K562 (cell line): ENCODE measurements around the gene GALNT15. TPM values are rescaled to one million over a fixed set of nuclear protein-coding genes. Genes with fewer than 3 reads are reported as not detected.

ENCODE experiments used
- CBX5 ChIP-seq: IDR thresholded peaks from 2 replicates; pipeline ENCODE4 v1.6.1; 2014; ENCODE audit warnings: low read depth, borderline replicate concordance
- ELF1 ChIP-seq: fragments of 200-800 bp; sonication (Bioruptor generic); IDR thresholded peaks from 2 replicates; pipeline ENCODE4 v1.6.1; 2016; ENCODE audit warnings: missing genetic modification characterization, missing compliant biosample characterization
- EP400 ChIP-seq: fragments of 450-650 bp; IDR thresholded peaks from 2 replicates; pipeline ENCODE4 v1.6.1; 2017; ENCODE audit warnings: antibody characterized with exemption, mild to moderate bottlenecking, moderate library complexity
- FOXK2 ChIP-seq, 2 experiments: fragments of 450-650 bp; IDR thresholded peaks in 1 of 2; conservative IDR thresholded peaks in 1 of 2; 2 replicates each; pipeline ENCODE4 v1.6.1; 2016; ENCODE audit warnings: low read depth in 2 of 2, mild to moderate bottlenecking in 1 of 2
- FOXP1 ChIP-seq: sonication (generic); formaldehyde crosslinking; IDR thresholded peaks from 2 replicates; pipeline ENCODE4 v1.8.0; 2022; ENCODE audit warnings: mild to moderate bottlenecking, missing genetic modification reagents
- GABPB1 ChIP-seq: sonication (generic); formaldehyde crosslinking; IDR thresholded peaks from 2 replicates; pipeline ENCODE4 v1.8.0; 2022; ENCODE audit warnings: mild to moderate bottlenecking, missing genetic modification reagents
- NR4A1 ChIP-seq, 2 experiments: fragments of 250-450 bp in 1 of 2; fragments of 450-650 bp in 1 of 2; sonication (Bioruptor Pico) in 1 of 2; IDR thresholded peaks; 2 replicates each; pipeline versions ENCODE4 v1.4.0 to v1.6.1; 2016 to 2020; ENCODE audit warnings: mild to moderate bottlenecking in 2 of 2, missing compliant biosample characterization in 1 of 2, missing genetic modification characterization in 1 of 2, moderate library complexity in 1 of 2
- POLR2G ChIP-seq: fragments of 200-400 bp; formaldehyde crosslinking; IDR thresholded peaks from 2 replicates; pipeline ENCODE4 v1.6.1; 2017; ENCODE audit warnings: low read depth, mild to moderate bottlenecking, antibody characterized with exemption, low read length, moderate library complexity
- YBX1 ChIP-seq: fragments of 450-650 bp; IDR thresholded peaks from 2 replicates; pipeline ENCODE4 v1.7.1; 2016; ENCODE audit warnings: mild to moderate bottlenecking
- ZBTB9 ChIP-seq: fragments of 450-650 bp; formaldehyde crosslinking; IDR thresholded peaks from 2 replicates; pipeline ENCODE4 v1.4.0; 2020; ENCODE audit warnings: mild to moderate bottlenecking, moderate library complexity
- ZFP30 ChIP-seq: fragments of 250-450 bp; sonication (Bioruptor Pico); IDR thresholded peaks from 2 replicates; pipeline ENCODE4 v1.8.0; 2022; ENCODE audit warnings: moderate library complexity, mild to moderate bottlenecking, inconsistent platforms, borderline replicate concordance
- ZFP91 ChIP-seq: sonication (generic); formaldehyde crosslinking; IDR thresholded peaks from 2 replicates; pipeline ENCODE4 v1.8.0; 2022; ENCODE audit warnings: mild to moderate bottlenecking, missing genetic modification reagents
- ZNF217 ChIP-seq: sonication (generic); formaldehyde crosslinking; IDR thresholded peaks from 2 replicates; pipeline ENCODE4 v1.8.0; 2022; ENCODE audit warnings: mild to moderate bottlenecking, missing genetic modification reagents
- ZNF24 ChIP-seq: fragments of 450-650 bp; IDR thresholded peaks from 2 replicates; pipeline ENCODE4 v1.6.1; 2016
- ZNF431 ChIP-seq: sonication (generic); formaldehyde crosslinking; IDR thresholded peaks from 2 replicates; pipeline ENCODE4 v1.8.0; 2022; ENCODE audit warnings: mild to moderate bottlenecking, missing genetic modification reagents
- polyA plus RNA-seq, 8 experiments: library from polyadenylated mRNA; depleted of rRNA in 4 of 8; stranded (reverse) in 5 of 8; unstranded in 3 of 8; fragments of >200 nt; fragmentation: Nextera tagmentation in 2 of 8; fragmentation: Illumina TruSeq in 1 of 8; extraction: Ambion mirVana in 2 of 8; extraction: Trizol in 1 of 8; gene quantifications; 2 replicates each; pipeline versions ENCODE4 v1.2.1 to v1.2.3, GENCODE V29; 2011 to 2014; ENCODE audit warnings: inconsistent platforms in 1 of 8, missing spikeins in 1 of 8
- total RNA-seq, 7 experiments: library from RNA; depleted of rRNA in 6 of 7; stranded (reverse); fragments of >200 nt in 6 of 7; fragmentation: Illumina TruSeq in 2 of 7; extraction: Trizol in 2 of 7; gene quantifications; 2 replicates each; pipeline versions ENCODE4 v1.2.1 to v1.2.3, GENCODE V29; 2011 to 2021; ENCODE audit warnings: low replicate concordance in 1 of 7
- TF ChIP-seq, protein P1 (sequence below): fragments of 450-650 bp; conservative IDR thresholded peaks from 2 replicates; pipeline ENCODE4 v1.6.1; 2016; ENCODE audit warnings: missing genetic modification characterization, low read depth, mild to moderate bottlenecking, missing compliant biosample characterization, moderate library complexity
- TF ChIP-seq, protein P2 (sequence below), 2 experiments: fragments of 250-450 bp in 1 of 2; fragments of 450-650 bp in 1 of 2; sonication (Bioruptor Pico) in 1 of 2; IDR thresholded peaks; 2 replicates each; pipeline versions ENCODE4 v1.6.1 to v1.8.0; 2016 to 2021; ENCODE audit warnings: mild to moderate bottlenecking in 2 of 2, moderate library complexity in 2 of 2, missing compliant biosample characterization in 1 of 2, missing genetic modification characterization in 1 of 2
- TF ChIP-seq, protein P3 (sequence below), 3 experiments: IDR thresholded peaks in 2 of 3; conservative IDR thresholded peaks in 1 of 3; 2 replicates each; pipeline ENCODE4 v1.5.1; 2011 to 2012; ENCODE audit warnings: low read length in 3 of 3, mild to moderate bottlenecking in 3 of 3, control low read depth in 2 of 3, improper control_type of control experiment in 1 of 3, inconsistent platforms in 1 of 3, low read depth in 1 of 3, mixed read lengths in 1 of 3, moderate library complexity in 1 of 3; ENCODE audit not compliant: insufficient read depth in 2 of 3
- TF ChIP-seq, protein P4 (sequence below): sonication (generic); formaldehyde crosslinking; IDR thresholded peaks from 2 replicates; pipeline ENCODE4 v1.8.0; 2022; ENCODE audit warnings: mild to moderate bottlenecking, missing genetic modification reagents

GALNT15 gene
- total and polyA plus RNA-seq, 9 of the 15 experiments (the other 6 are each of a cell fraction or from before 2014, with no cell fraction given) = not detected

GRCh38 chr3:16264708-16265454, 90.4 kb downstream of the GALNT15 start, which contains the start of the genes DPH3 and OXNAD1 (continued):
- TF ChIP-seq, protein P1, sequence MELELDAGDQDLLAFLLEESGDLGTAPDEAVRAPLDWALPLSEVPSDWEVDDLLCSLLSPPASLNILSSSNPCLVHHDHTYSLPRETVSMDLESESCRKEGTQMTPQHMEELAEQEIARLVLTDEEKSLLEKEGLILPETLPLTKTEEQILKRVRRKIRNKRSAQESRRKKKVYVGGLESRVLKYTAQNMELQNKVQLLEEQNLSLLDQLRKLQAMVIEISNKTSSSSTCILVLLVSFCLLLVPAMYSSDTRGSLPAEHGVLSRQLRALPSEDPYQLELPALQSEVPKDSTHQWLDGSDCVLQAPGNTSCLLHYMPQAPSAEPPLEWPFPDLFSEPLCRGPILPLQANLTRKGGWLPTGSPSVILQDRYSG = 0 out of 2 replicates have a peak, but pooled peaks have one; percentile 31
- TF ChIP-seq, protein P2, sequence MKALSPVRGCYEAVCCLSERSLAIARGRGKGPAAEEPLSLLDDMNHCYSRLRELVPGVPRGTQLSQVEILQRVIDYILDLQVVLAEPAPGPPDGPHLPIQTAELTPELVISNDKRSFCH (CRISPR knock-in tag; IDR thresholded peaks at IDR 0.05) = no peak
- TF ChIP-seq, protein P2 (tag; IDR thresholded peaks at IDR 0.05) = peak; percentile 65; the same call in 1 of the 2 replicates
- TF ChIP-seq FOXK2 (conservative IDR thresholded peaks at IDR 0.05 in 1 of 2, IDR thresholded peaks at IDR 0.05 in 1 of 2; ENCODE audit: low read depth in 2 of 2) = peak in 1 of 2 experiments; percentile 91
- peak; percentile 90 for TF ChIP-seq NR4A1 (CRISPR knock-in tag; IDR thresholded peaks at IDR 0.05)
- TF ChIP-seq NR4A1 (tag; IDR thresholded peaks at IDR 0.05) = peak; percentile 53; the same call in 1 of the 2 replicates
- TF ChIP-seq ZFP30 = no peak
- TF ChIP-seq, protein P3, sequence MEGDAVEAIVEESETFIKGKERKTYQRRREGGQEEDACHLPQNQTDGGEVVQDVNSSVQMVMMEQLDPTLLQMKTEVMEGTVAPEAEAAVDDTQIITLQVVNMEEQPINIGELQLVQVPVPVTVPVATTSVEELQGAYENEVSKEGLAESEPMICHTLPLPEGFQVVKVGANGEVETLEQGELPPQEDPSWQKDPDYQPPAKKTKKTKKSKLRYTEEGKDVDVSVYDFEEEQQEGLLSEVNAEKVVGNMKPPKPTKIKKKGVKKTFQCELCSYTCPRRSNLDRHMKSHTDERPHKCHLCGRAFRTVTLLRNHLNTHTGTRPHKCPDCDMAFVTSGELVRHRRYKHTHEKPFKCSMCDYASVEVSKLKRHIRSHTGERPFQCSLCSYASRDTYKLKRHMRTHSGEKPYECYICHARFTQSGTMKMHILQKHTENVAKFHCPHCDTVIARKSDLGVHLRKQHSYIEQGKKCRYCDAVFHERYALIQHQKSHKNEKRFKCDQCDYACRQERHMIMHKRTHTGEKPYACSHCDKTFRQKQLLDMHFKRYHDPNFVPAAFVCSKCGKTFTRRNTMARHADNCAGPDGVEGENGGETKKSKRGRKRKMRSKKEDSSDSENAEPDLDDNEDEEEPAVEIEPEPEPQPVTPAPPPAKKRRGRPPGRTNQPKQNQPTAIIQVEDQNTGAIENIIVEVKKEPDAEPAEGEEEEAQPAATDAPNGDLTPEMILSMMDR (IDR thresholded peaks at IDR 0.05 in 2 of 3, conservative IDR thresholded peaks at IDR 0.05 in 1 of 3; ENCODE audit: insufficient read depth in 2 of 3, low read depth in 1 of 3, low read length in 3 of 3) = peak in 1 of 3 experiments; percentile 10; a peak in 1 of 6 replicates
- TF ChIP-seq YBX1 = no peak
- TF ChIP-seq CBX5 = no peak
- no peak for TF ChIP-seq ZNF24
- peak; percentile 91 for TF ChIP-seq EP400
- TF ChIP-seq ELF1 (tag) = peak; percentile 99
- TF ChIP-seq FOXP1 (CRISPR knock-in tag) = no peak; the same call in 1 of the 2 replicates
- TF ChIP-seq ZNF217 = no peak
- TF ChIP-seq GABPB1 (CRISPR knock-in tag) = peak; percentile 100
- peak; percentile 20; the same call in 1 of the 2 replicates for TF ChIP-seq ZBTB9 (CRISPR knock-in tag)
- TF ChIP-seq POLR2G = peak; percentile 96
- TF ChIP-seq ZNF431 (CRISPR knock-in tag) = no peak
- 0 out of 2 replicates have a peak, but pooled peaks have one; percentile 39 for TF ChIP-seq ZFP91 (CRISPR knock-in tag)
- TF ChIP-seq, protein P4, sequence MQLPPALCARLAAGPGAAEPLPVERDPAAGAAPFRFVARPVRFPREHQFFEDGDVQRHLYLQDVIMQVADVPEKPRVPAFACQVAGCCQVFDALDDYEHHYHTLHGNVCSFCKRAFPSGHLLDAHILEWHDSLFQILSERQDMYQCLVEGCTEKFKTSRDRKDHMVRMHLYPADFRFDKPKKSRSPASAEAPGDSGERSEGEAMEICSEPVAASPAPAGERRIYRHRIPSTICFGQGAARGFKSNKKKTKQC (CRISPR knock-in tag) = no peak; the same call in 1 of the 2 replicates
